ENCODE measurements around the gene PPP1R12C.

Gene PPP1R12C

GRCh38 chr19:55044771-55045716 lies 72.4 kb downstream of the PPP1R12C start:
- no peak for DNase-seq (ENCODE audit: low spot score)

GRCh38 chr19:55044286-55044685 lies 73.2 kb downstream of the PPP1R12C start:
- DNase-seq (ENCODE audit: low spot score): no peak

GRCh38 chr19:55042688-55043087 lies 74.7 kb downstream of the PPP1R12C start:
- no peak for DNase-seq (ENCODE audit: low spot score)

- DNase-seq (ENCODE audit: low spot score): no peak
These were observed 75.1 kb downstream of the PPP1R12C start for GRCh38 chr19:55042344-55042678.

- DNase-seq (ENCODE audit: low spot score): no peak
These were observed 75.7 kb downstream of the PPP1R12C start for GRCh38 chr19:55041627-55042343.

- DNase-seq (ENCODE audit: low spot score): no peak
These were observed 76.2 kb downstream of the PPP1R12C start for GRCh38 chr19:55041244-55041626.

All from pons (tissue), 1 donor.